ENCODE measurements around the gene GSK3A. TPM values are rescaled to one million over a fixed set of nuclear protein-coding genes. Genes with fewer than 3 reads are reported as not detected.

GSK3A gene
- total and polyA plus RNA-seq, 9 of the 15 experiments (the other 6 are each of a cell fraction or from before 2014, with no cell fraction given) = 0.62 to 90.7 (median 33.3) TPM

GRCh38 chr19:42217520-42218437, 24.6 kb downstream of the GSK3A start, which contains the start of gene DEDD2 (continued):
- TF ChIP-seq RBM25 (IDR thresholded peaks at IDR 0.05; ENCODE audit: low read depth, low read length, severe bottlenecking) (no peak), ZNF780A (CRISPR knock-in tag; IDR thresholded peaks at IDR 0.05) (no peak), MCM2 (IDR thresholded peaks at IDR 0.05; ENCODE audit: low read depth) (no peak), RBM22 (IDR thresholded peaks at IDR 0.05; ENCODE audit: low read depth, low read length, poor library complexity, severe bottlenecking) (no peak), FOS (IDR thresholded peaks at IDR 0.05; ENCODE audit: extremely low read depth, insufficient read length) (no peak), ILK (tag; IDR thresholded peaks at IDR 0.05; ENCODE audit: borderline replicate concordance, low read depth) (no peak), TAF7 (tag; IDR thresholded peaks at IDR 0.05) (no peak), NELFE (IDR thresholded peaks at IDR 0.05; ENCODE audit: insufficient read depth, insufficient read length) (no peak), SP1 (CRISPR knock-in tag; IDR thresholded peaks at IDR 0.05) (peak; percentile 82), FOXK1 (CRISPR knock-in tag; IDR thresholded peaks at IDR 0.05; ENCODE audit: borderline replicate concordance) (no peak), ZNF436 (CRISPR knock-in tag; IDR thresholded peaks at IDR 0.05) (no peak), ARID2 (IDR thresholded peaks at IDR 0.05) (no peak), ZNF408 (CRISPR knock-in tag; IDR thresholded peaks at IDR 0.05; ENCODE audit: low read depth) (no peak), XRCC3 (IDR thresholded peaks at IDR 0.05) (no peak), CHD2 (IDR thresholded peaks at IDR 0.05; ENCODE audit: low read depth, low read length) (peak; percentile 76), ZNF280B (CRISPR knock-in tag; IDR thresholded peaks at IDR 0.05) (no peak), ETS1 (conservative IDR thresholded peaks at IDR 0.05; ENCODE audit: control insufficient read depth, low read depth, low read length) (no peak), JUN (IDR thresholded peaks at IDR 0.05; ENCODE audit: borderline replicate concordance, low read depth, low read length) (no peak), JUN (CRISPR knock-in tag; IDR thresholded peaks at IDR 0.05; ENCODE audit: borderline replicate concordance) (no peak)
